GM23338 (cell line): ENCODE measurements around the gene FBXL20.

Source experiments
- CTCF ChIP-seq, 2 experiments: fragments of 200-600 bp in 1 of 2; sonication (generic) in 1 of 2; conservative IDR thresholded peaks; 2 replicates each; pipeline versions ENCODE4 v1.5.1 to v1.6.1; 2016 to 2017; ENCODE audit warnings: antibody characterized with exemption in 2 of 2, low read depth in 2 of 2, mild to moderate bottlenecking in 2 of 2, moderate library complexity in 1 of 2
- REST ChIP-seq: IDR thresholded peaks from one replicate; pipeline ENCODE4 v1.6.1; 2018; ENCODE audit warnings: antibody characterized with exemption; ENCODE audit not compliant: unreplicated experiment

- TF ChIP-seq REST (no peak), CTCF (conservative IDR thresholded peaks at IDR 0.05; ENCODE audit: low read depth in 2 of 2) (no peak)
Measured at GRCh38 chr17:39240631-39241030, 160.8 kb downstream of the FBXL20 start.
